Measurements from ENCODE around the gene POLE.

- TF ChIP-seq CTCF (IDR thresholded peaks at IDR 0.05; ENCODE audit: low read depth, low read length) (no peak), EZH2phosphoT487 (IDR thresholded peaks at IDR 0.05; ENCODE audit: low read depth) (no peak)
Observed at GRCh38 chr12:132707241-132707640, 20.1 kb upstream of the POLE start.
